NCI-H2196 (cell line): ENCODE results near the gene ZNF595.
"Not testable (repeated sequence)": the region's sequence is repeated elsewhere in the genome, so short reads cannot be mapped to it uniquely, and the experiment has no call there.

Experiments used
- DNase-seq: peaks from one replicate; lab custom pipeline; 2025; ENCODE audit not compliant: unreplicated experiment; lab: John Stamatoyannopoulos, UW

ZNF595 gene

GRCh38 chr4:52804-53479 is at the start of gene ZNF595:
Gene ZNF595, plus strand, starts transcription at chr4:53321. Its CDS starts 168 bp downstream, at chr4:53489.
- DNase-seq = not testable (repeated sequence)

GRCh38 chr4:9937-10870 is 42.9 kb upstream of the ZNF595 start:
- DNase-seq = not testable (repeated sequence)

GRCh38 chr4:11095-11815 is 41.9 kb upstream of the ZNF595 start:
- not testable (repeated sequence) for DNase-seq

- DNase-seq = not testable (repeated sequence)
These were observed 41.2 kb upstream of the ZNF595 start for GRCh38 chr4:11816-12417.

GRCh38 chr4:18128-18527 is 35.0 kb upstream of the ZNF595 start:
- not testable (repeated sequence) for DNase-seq

- not testable (repeated sequence) for DNase-seq
These were observed 34.5 kb upstream of the ZNF595 start for GRCh38 chr4:18589-18988.

- DNase-seq = not testable (repeated sequence)
These were observed 30.2 kb upstream of the ZNF595 start for GRCh38 chr4:22882-23281.

- not testable (repeated sequence) for DNase-seq
These were observed 28.8 kb upstream of the ZNF595 start for GRCh38 chr4:24359-24758.

GRCh38 chr4:27501-27900 is 25.6 kb upstream of the ZNF595 start:
- DNase-seq = not testable (repeated sequence)

- DNase-seq = not testable (repeated sequence)
These were observed 24.2 kb upstream of the ZNF595 start for GRCh38 chr4:28767-29542.

- DNase-seq = not testable (repeated sequence)
These were observed 19.8 kb upstream of the ZNF595 start for GRCh38 chr4:33314-33713.

GRCh38 chr4:36559-37415 is 16.3 kb upstream of the ZNF595 start:
- not testable (repeated sequence) for DNase-seq

GRCh38 chr4:38202-38601 is 14.9 kb upstream of the ZNF595 start:
- not testable (repeated sequence) for DNase-seq

GRCh38 chr4:43375-43774 is 9.7 kb upstream of the ZNF595 start:
- DNase-seq = not testable (repeated sequence)

GRCh38 chr4:51253-51652 is 1.9 kb upstream of the ZNF595 start:
- DNase-seq = not testable (repeated sequence)

- not testable (repeated sequence) for DNase-seq
These were observed 1.4 kb upstream of the ZNF595 start for GRCh38 chr4:51655-52277.

- DNase-seq = not testable (repeated sequence)
These were observed 400 bp downstream of the ZNF595 start for GRCh38 chr4:53521-53920.

- not testable (repeated sequence) for DNase-seq
These were observed 11.6 kb downstream of the ZNF595 start for GRCh38 chr4:64733-65132.

- DNase-seq = no peak
These were observed 18.7 kb downstream of the ZNF595 start for GRCh38 chr4:71830-72229.
